Astrocyte of the spinal cord (primary cell): Measurements from ENCODE around the gene PLPP6.

Experiments used
- DNase-seq: peaks from one replicate; pipeline ENCODE4 v3.0.0; 2011; ENCODE audit warnings: low read depth, low spot score
- H3K4me3 ChIP-seq: 2 replicates; pipeline ENCODE4 v1.5.1; 2011; ENCODE audit warnings: low read depth, mild to moderate bottlenecking, low read length, moderate library complexity
- in situ Hi-C: cut with HindIII; loops from 2 replicates; pipeline ENCODE4 v1.10.0; 2017; ENCODE audit warnings: low sequenced_read_pairs
- TF ChIP-seq, protein P1 (sequence below): IDR thresholded peaks from 2 replicates; pipeline ENCODE4 v1.5.1; 2012; ENCODE audit warnings: low read depth, mild to moderate bottlenecking, low read length, inconsistent platforms

Gene PLPP6

DNA sequence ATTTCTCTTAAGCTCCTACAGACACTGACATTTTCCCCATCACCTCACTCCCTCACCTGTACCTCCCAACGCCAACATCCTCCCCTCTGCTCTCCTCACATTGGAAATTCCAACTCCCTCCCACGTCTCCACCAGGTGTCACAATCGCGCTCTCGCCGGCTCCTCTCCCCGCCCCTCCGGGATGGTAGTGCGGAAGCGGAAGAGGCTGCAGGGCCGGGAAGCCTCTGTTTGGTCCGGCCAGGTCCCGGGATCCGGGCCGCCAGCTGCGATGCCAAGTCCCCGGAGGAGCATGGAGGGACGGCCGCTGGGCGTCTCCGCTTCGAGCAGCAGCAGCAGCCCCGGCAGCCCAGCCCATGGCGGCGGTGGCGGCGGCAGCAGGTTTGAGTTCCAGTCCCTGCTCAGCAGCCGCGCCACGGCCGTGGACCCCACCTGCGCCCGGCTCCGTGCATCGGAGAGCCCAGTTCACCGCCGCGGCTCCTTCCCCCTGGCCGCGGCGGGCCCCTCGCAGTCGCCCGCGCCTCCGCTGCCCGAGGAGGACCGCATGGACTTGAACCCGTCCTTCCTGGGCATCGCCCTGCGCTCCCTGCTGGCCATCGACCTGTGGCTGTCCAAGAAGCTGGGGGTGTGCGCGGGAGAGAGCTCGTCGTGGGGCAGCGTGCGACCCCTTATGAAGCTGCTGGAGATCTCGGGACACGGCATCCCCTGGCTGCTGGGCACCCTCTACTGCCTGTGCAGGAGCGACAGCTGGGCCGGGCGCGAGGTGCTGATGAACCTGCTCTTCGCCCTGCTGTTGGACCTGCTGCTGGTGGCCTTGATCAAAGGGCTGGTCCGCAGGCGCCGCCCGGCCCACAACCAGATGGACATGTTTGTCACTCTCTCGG is at the start of gene PLPP6:
TSS of gene PLPP6 (plus strand) at position 187 of the 881 bp plus-strand sequence. CDS start at position 269, 82 bp downstream.
- H3K4me3 ChIP-seq = peak within 1 kb of the TSS; percentile 61
- in situ Hi-C loops = no loop called here
- TF ChIP-seq, protein P1, sequence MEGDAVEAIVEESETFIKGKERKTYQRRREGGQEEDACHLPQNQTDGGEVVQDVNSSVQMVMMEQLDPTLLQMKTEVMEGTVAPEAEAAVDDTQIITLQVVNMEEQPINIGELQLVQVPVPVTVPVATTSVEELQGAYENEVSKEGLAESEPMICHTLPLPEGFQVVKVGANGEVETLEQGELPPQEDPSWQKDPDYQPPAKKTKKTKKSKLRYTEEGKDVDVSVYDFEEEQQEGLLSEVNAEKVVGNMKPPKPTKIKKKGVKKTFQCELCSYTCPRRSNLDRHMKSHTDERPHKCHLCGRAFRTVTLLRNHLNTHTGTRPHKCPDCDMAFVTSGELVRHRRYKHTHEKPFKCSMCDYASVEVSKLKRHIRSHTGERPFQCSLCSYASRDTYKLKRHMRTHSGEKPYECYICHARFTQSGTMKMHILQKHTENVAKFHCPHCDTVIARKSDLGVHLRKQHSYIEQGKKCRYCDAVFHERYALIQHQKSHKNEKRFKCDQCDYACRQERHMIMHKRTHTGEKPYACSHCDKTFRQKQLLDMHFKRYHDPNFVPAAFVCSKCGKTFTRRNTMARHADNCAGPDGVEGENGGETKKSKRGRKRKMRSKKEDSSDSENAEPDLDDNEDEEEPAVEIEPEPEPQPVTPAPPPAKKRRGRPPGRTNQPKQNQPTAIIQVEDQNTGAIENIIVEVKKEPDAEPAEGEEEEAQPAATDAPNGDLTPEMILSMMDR = peak; percentile 65
- DNase-seq = peak; percentile 82

DNA sequence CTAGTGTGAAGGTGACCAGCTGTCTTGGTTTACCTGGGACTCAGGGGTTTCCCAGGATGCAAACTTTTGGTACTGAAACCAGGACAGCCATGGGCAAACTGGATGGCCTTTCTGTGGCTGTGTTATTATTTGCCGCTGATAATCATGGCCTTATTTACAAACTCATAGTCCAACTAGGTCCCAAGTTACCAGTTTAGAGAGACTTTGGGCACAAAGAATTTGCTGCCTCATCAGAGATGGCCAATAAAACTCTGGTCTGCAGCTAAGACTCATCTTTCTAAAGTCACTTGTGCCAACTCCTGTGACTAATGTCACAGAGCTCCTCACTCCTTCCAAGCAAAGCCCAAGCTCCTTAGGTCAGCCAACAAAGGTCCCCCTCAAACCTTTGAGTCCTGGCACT is 47.5 kb upstream of the PLPP6 start:
- no peak for DNase-seq
- TF ChIP-seq, protein P1 = no peak
- no peak overlapping the region for H3K4me3 ChIP-seq
- in situ Hi-C loops = no loop called here

- TF ChIP-seq, protein P1 = no peak
- DNase-seq = peak; percentile 45
- H3K4me3 ChIP-seq = no peak overlapping the region
- in situ Hi-C loops = no loop called here
Observed at GRCh38 chr9:4615251-4615650, 46.8 kb upstream of the PLPP6 start.

- no peak overlapping the region for H3K4me3 ChIP-seq
- DNase-seq = no peak
- in situ Hi-C loops = no loop called here
- TF ChIP-seq, protein P1 = no peak
Observed at GRCh38 chr9:4615778-4616177, 46.3 kb upstream of the PLPP6 start.

- TF ChIP-seq, protein P1 = no peak
- H3K4me3 ChIP-seq = no peak overlapping the region
- in situ Hi-C loops = no loop called here
- no peak for DNase-seq
Observed at GRCh38 chr9:4617752-4618151, 44.3 kb upstream of the PLPP6 start.

- H3K4me3 ChIP-seq = no peak overlapping the region
- in situ Hi-C loops = no loop called here
- no peak for DNase-seq
- TF ChIP-seq, protein P1 = no peak
Observed at GRCh38 chr9:4618700-4619099, 43.4 kb upstream of the PLPP6 start.
